ENCODE results near the gene VASH1. TPM values are rescaled to one million over a fixed set of nuclear protein-coding genes. Genes with fewer than 3 reads are reported as not detected.

The VASH1 gene
- total RNA-seq, 1 donor from 2014 or later, result 8.7 TPM

- TF ChIP-seq CTCF (IDR thresholded peaks at IDR 0.05; ENCODE audit: insufficient read depth, low read length, poor library complexity, severe bottlenecking), result no peak
- Histone ChIP-seq H3K27me3 (ENCODE audit: control insufficient read depth, insufficient read depth, low read length) (peaks cover 2% of the 10 kb centered on the region), H3K36me3 (ENCODE audit: control insufficient read depth, insufficient read depth, low read length) (no peaks in the 10 kb centered on the region), H3K4me3 (ENCODE audit: low read depth, low read length) (no peak overlapping the region)
- no peak for DNase-seq (ENCODE audit: low read depth)
These were observed 8.5 kb upstream of the VASH1 start for GRCh38 chr14:76752744-76753143.

- H3K4me3 ChIP-seq (ENCODE audit: low read depth, low read length), result no peak overlapping the region
- H3K36me3 ChIP-seq (ENCODE audit: control insufficient read depth, insufficient read depth, low read length), result no peaks in the 10 kb centered on the region
- DNase-seq (ENCODE audit: low read depth), result no peak
- H3K27me3 ChIP-seq (ENCODE audit: control insufficient read depth, insufficient read depth, low read length), result peaks cover 2% of the 10 kb centered on the region
- TF ChIP-seq CTCF (IDR thresholded peaks at IDR 0.05; ENCODE audit: insufficient read depth, low read length, poor library complexity, severe bottlenecking), result no peak
These were observed 7.6 kb upstream of the VASH1 start for GRCh38 chr14:76753541-76754198.

- no peak for TF ChIP-seq CTCF (IDR thresholded peaks at IDR 0.05; ENCODE audit: insufficient read depth, low read length, poor library complexity, severe bottlenecking)
- no peak overlapping the region for H3K4me3 ChIP-seq (ENCODE audit: low read depth, low read length)
- no peaks in the 10 kb centered on the region for H3K36me3 ChIP-seq (ENCODE audit: control insufficient read depth, insufficient read depth, low read length)
- peaks cover 4% of the 10 kb centered on the region for H3K27me3 ChIP-seq (ENCODE audit: control insufficient read depth, insufficient read depth, low read length)
- DNase-seq (ENCODE audit: low read depth), result no peak
These were observed 6.7 kb upstream of the VASH1 start for GRCh38 chr14:76754586-76754985.

- Histone ChIP-seq H3K4me3 (ENCODE audit: low read depth, low read length) (no peak overlapping the region), H3K27me3 (ENCODE audit: control insufficient read depth, insufficient read depth, low read length) (peaks cover 4% of the 10 kb centered on the region), H3K36me3 (ENCODE audit: control insufficient read depth, insufficient read depth, low read length) (no peaks in the 10 kb centered on the region)
- no peak for DNase-seq (ENCODE audit: low read depth)
- TF ChIP-seq CTCF (IDR thresholded peaks at IDR 0.05; ENCODE audit: insufficient read depth, low read length, poor library complexity, severe bottlenecking), result no peak
These were observed 5.5 kb upstream of the VASH1 start for GRCh38 chr14:76755610-76756370.

- H3K4me3 ChIP-seq (ENCODE audit: low read depth, low read length), result no peak overlapping the region
- H3K36me3 ChIP-seq (ENCODE audit: control insufficient read depth, insufficient read depth, low read length), result no peaks in the 10 kb centered on the region
- no peak for TF ChIP-seq CTCF (IDR thresholded peaks at IDR 0.05; ENCODE audit: insufficient read depth, low read length, poor library complexity, severe bottlenecking)
- peaks cover 4% of the 10 kb centered on the region for H3K27me3 ChIP-seq (ENCODE audit: control insufficient read depth, insufficient read depth, low read length)
- no peak for DNase-seq (ENCODE audit: low read depth)
These were observed 4.9 kb upstream of the VASH1 start for GRCh38 chr14:76756371-76756750.
